Upper lobe of left lung (tissue), 6 donors: ENCODE data around the gene PUSL1. TPM values are rescaled to one million over a fixed set of nuclear protein-coding genes. Genes with fewer than 3 reads are reported as not detected.

Experiments
- ATAC-seq, 2 donors: fragments of 200-7000 bp; cut with Tn5 transposase; one replicate each; pipeline ENCODE4 v1.9.1; 2022; ENCODE audit warnings: mild to moderate bottlenecking in 2 of 2, moderate library complexity in 2 of 2; ENCODE audit not compliant: low FRiP score in 2 of 2
- DNase-seq, 2 donors: peaks; one replicate each; pipeline ENCODE4 v3.0.0-alpha.2; 2019 to 2020
- H3K27ac ChIP-seq, 4 donors: fragments of 200-600 bp; sonication (generic); one replicate each; pipeline ENCODE4 v1.5.1; 2016 to 2019
- H3K27me3 ChIP-seq, 4 donors: fragments of 200-600 bp; sonication (generic); one replicate each; pipeline ENCODE4 v1.5.1; 2017 to 2019
- H3K36me3 ChIP-seq, 4 donors: fragments of 200-600 bp; sonication (generic); one replicate each; pipeline ENCODE4 v1.5.1; 2016 to 2019
- H3K4me1 ChIP-seq, 4 donors: fragments of 200-600 bp; sonication (generic); one replicate each; pipeline ENCODE4 v1.5.1; 2018 to 2019
- H3K4me3 ChIP-seq, 4 donors: fragments of 200-600 bp; sonication (generic); one replicate each; pipeline ENCODE4 v1.5.1; 2017 to 2019; ENCODE audit warnings: mild to moderate bottlenecking in 2 of 4, moderate library complexity in 1 of 4
- H3K9me3 ChIP-seq, 4 donors: fragments of 200-600 bp; sonication (generic); one replicate each; pipeline ENCODE4 v1.5.1; 2018 to 2019
- CTCF ChIP-seq, 6 experiments: fragments of 450-650 bp in 4 of 6; fragments of 200-600 bp in 2 of 6; sonication (generic) in 2 of 6; IDR thresholded peaks; one replicate each; pipeline ENCODE4 v1.5.1; 2016 to 2019; ENCODE audit warnings: antibody characterized with exemption in 6 of 6
- EP300 ChIP-seq, 4 donors: sonication (generic); formaldehyde crosslinking; IDR thresholded peaks; one replicate each; pipeline ENCODE4 v1.5.1; 2017; ENCODE audit warnings: antibody characterized with exemption in 4 of 4, control low read depth in 2 of 4
- POLR2A ChIP-seq, 4 donors: fragments of 450-650 bp; IDR thresholded peaks; one replicate each; pipeline ENCODE4 v1.5.1; 2016 to 2017; ENCODE audit warnings: antibody characterized with exemption in 4 of 4, mild to moderate bottlenecking in 2 of 4
- POLR2AphosphoS5 ChIP-seq, 2 donors: sonication (generic); formaldehyde crosslinking; IDR thresholded peaks; one replicate each; pipeline ENCODE4 v1.5.1; 2017; ENCODE audit warnings: antibody characterized with exemption in 2 of 2
- WGBS, 2 donors: methylation state at CpG; one replicate each; pipeline ENCODE4 v1.1.5; 2017 to 2018; 5-methylcytosine and 5-hydroxymethylcytosine counted together
- total RNA-seq, 6 donors: library from RNA; depleted of rRNA in 4 of 6; stranded (reverse); fragments of >200 nt in 4 of 6; gene quantifications; one replicate each; pipeline versions ENCODE4 v1.1.0 to v1.2.1, GENCODE V29; 2016 to 2021
- donor health status: DM: no; HTN: no; CAD: no; lungs with moderate emphysema.
- donor health status: DM: no; HTN: yes; CAD: no; lungs with severe emphysema.

The PUSL1 gene
- total RNA-seq, 6 donors from 2014 or later = 16.8 to 38.8 (median 23.0) TPM

DNA sequence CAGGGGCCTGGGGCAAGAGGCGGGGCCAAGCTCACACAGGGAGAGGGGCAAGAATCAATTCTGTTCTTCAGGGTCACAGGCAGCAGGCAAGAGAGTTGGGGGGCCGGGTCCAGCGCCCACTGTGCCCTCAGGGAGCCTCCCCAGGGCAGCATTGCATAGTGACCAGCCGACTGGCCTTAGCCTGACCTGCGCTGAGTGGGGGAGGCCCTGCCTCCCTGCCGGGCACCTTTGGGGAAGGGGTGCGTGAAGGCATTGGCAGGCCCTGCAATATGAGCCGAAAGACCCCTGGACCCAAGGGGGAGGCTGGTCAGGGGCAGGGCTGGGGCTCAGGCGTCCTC lies 16.0 kb upstream of the PUSL1 start:
- ATAC-seq (peak in 1 of 2 donors; percentile 1), DNase-seq (no peak)
- Histone ChIP-seq H3K4me1 (peaks cover 0 to 14% (median 9%) of the 10 kb centered on the region in 4 donors), H3K4me3 (no peak overlapping the region), H3K36me3 (peaks cover 0 to 36% (median 13%) of the 10 kb centered on the region in 4 donors), H3K9me3 (no peaks in the 10 kb centered on the region), H3K27me3 (peaks cover 0 to 3% (median 0%) of the 10 kb centered on the region in 4 donors), H3K27ac (no peak overlapping the region)
- TF ChIP-seq EP300 (IDR thresholded peaks at IDR 0.05) (no peak), CTCF (IDR thresholded peaks at IDR 0.05) (no peak), POLR2AphosphoS5 (IDR thresholded peaks at IDR 0.05) (no peak), POLR2A (IDR thresholded peaks at IDR 0.05) (no peak)
- 85 to 93% methylated on average over 4 to 9 of the region's 9 CpGs for WGBS, 2 donors

GRCh38 chr1:1292851-1293250 lies 15.5 kb upstream of the PUSL1 start:
- Histone ChIP-seq H3K4me1 (peaks cover 0 to 14% (median 9%) of the 10 kb centered on the region in 4 donors), H3K4me3 (no peak overlapping the region), H3K36me3 (peaks cover 0 to 40% (median 15%) of the 10 kb centered on the region in 4 donors), H3K9me3 (no peaks in the 10 kb centered on the region), H3K27me3 (peaks cover 0 to 3% (median 0%) of the 10 kb centered on the region in 4 donors), H3K27ac (no peak overlapping the region)
- no peak for TF ChIP-seq POLR2AphosphoS5 (IDR thresholded peaks at IDR 0.05)
- TF ChIP-seq CTCF (IDR thresholded peaks at IDR 0.05) = no peak
- no peak for TF ChIP-seq EP300 (IDR thresholded peaks at IDR 0.05)
- TF ChIP-seq POLR2A (IDR thresholded peaks at IDR 0.05) = no peak
- ATAC-seq (no peak), DNase-seq (peak in 1 of 2 donors; percentile 84)
- 90 to 95% methylated on average over 7 to 18 of the region's 18 CpGs for WGBS, 2 donors

DNA sequence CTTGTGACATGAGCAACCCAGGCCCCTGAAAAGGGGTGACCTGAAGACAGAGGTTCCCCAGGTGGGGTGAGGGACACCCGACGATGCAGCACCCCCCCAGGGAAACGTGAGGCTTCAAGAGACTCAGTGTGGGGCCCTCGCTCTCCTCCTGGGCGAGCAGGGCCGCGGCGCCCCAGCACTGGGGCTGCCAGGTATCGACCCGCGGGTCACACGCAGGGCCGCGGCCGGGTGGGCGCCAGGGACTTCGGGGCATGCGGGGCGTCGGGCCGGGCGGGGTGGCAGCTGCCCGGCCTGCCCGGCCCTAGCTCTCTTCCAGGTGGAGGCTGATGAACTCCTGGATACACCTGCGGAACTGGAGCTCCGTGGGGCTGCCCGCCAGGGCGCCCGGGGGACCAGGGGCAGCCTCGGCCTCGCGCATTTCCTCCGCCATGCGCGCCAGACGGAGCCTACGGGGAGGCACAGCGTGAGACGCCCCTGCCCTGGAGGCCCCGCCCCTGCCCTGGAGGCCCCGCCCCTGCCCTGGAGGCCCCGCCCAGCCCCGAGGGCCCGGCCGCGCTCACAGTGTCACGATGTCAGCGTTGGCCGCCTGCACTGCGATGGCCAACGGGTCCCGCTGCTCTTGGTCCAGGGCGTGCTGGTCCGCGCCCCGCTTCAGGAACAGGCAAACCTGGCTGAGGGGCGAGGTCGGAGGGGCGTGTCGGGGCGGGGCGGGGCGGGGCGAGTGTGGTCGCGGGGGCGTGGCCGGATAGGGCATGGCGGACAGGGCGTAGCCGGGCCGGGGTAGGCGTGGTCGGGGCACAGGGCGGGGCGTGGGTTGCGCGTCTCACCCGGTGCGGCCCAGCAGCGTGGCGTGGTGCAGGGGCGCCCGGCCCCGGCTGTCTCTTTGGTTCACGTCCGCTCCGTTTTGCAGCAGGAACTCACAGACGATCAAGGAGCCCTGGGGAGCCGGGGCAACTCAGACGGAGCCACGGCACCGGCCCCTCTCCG lies 14.8 kb upstream of the PUSL1 start:
- Histone ChIP-seq H3K9me3 (no peaks in the 10 kb centered on the region), H3K36me3 (peaks cover 0 to 43% (median 16%) of the 10 kb centered on the region in 4 donors), H3K4me3 (no peak overlapping the region), H3K27ac (no peak overlapping the region), H3K4me1 (peaks cover 0 to 14% (median 9%) of the 10 kb centered on the region in 4 donors), H3K27me3 (peaks cover 0 to 3% (median 0%) of the 10 kb centered on the region in 4 donors)
- DNase-seq = peak in 1 of 2 donors; percentile 86
- WGBS, 2 donors = 87 to 98% methylated on average over 12 to 38 of the region's 94 CpGs
- no peak for ATAC-seq
- TF ChIP-seq EP300 (IDR thresholded peaks at IDR 0.05) = no peak
- TF ChIP-seq POLR2A (IDR thresholded peaks at IDR 0.05) = no peak
- no peak for TF ChIP-seq POLR2AphosphoS5 (IDR thresholded peaks at IDR 0.05)
- no peak for TF ChIP-seq CTCF (IDR thresholded peaks at IDR 0.05)

- 93 to 97% methylated on average over 21 to 52 of the region's 58 CpGs for WGBS, 2 donors
- peaks cover 0 to 43% (median 16%) of the 10 kb centered on the region in 4 donors for H3K36me3 ChIP-seq
- peak in 1 of 2 donors; percentile 79 for DNase-seq
Measured at GRCh38 chr1:1294250-1294890, 14.0 kb upstream of the PUSL1 start.

More at GRCh38 chr1:1294250-1294890, 14.0 kb upstream of the PUSL1 start:
- Histone ChIP-seq H3K4me3 (no peak overlapping the region), H3K27me3 (peaks cover 0 to 3% (median 0%) of the 10 kb centered on the region in 4 donors), H3K9me3 (no peaks in the 10 kb centered on the region), H3K27ac (no peak overlapping the region), H3K4me1 (peaks cover 0 to 14% (median 9%) of the 10 kb centered on the region in 4 donors)
- ATAC-seq = no peak
- TF ChIP-seq POLR2A (IDR thresholded peaks at IDR 0.05) (no peak), EP300 (IDR thresholded peaks at IDR 0.05) (no peak), POLR2AphosphoS5 (IDR thresholded peaks at IDR 0.05) (no peak)
